ENCODE data around the gene MRPL30. TPM values are rescaled to one million over a fixed set of nuclear protein-coding genes. Genes with fewer than 3 reads are reported as not detected.
"Not testable (repeated sequence)": the region's sequence is repeated elsewhere in the genome, so short reads cannot be mapped to it uniquely, and the experiment has no call there.

Gene MRPL30
- total and polyA plus RNA-seq, 7 donors, result 21.0 to 40.5 (median 36.4) TPM

DNA sequence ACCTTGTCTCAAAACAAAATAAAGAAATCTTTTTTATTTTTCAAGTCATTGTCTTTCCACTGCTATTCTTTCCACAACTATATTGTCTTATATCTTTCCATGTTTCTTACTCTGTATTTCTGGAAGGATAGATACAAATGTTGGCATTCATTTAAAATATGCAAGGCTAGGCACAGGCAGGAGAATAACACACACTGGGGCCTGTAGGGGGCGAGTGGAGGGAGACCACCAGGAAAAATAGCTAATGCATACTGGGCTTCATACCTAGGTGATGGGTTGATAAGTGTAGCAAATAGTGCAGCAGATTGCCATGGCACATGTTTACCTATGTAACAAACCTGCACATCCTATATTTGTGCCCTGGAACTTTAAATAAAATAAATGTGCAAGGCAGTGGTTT, 9.6 kb downstream of the MRPL30 start:
- Histone ChIP-seq H3K9me3 (no peaks in the 10 kb centered on the region), H3K36me3 (peaks cover 3 to 75% (median 14%) of the 10 kb centered on the region in 4 donors), H3K27me3 (no peaks in the 10 kb centered on the region), H3K4me1 (no peaks in the 10 kb centered on the region), H3K4me3 (no peak overlapping the region), H3K27ac (no peak overlapping the region)
- 93 to 96% methylated on average over 1 of the region's 1 CpG for WGBS, 2 donors
- intact Hi-C loops (cut with DNase I), result no loop called here
- no peak for DNase-seq
- TF ChIP-seq POLR2A (IDR thresholded peaks at IDR 0.05) (no peak), EP300 (IDR thresholded peaks at IDR 0.05) (no peak), POLR2AphosphoS5 (IDR thresholded peaks at IDR 0.05) (no peak)
- TF ChIP-seq, protein P1, sequence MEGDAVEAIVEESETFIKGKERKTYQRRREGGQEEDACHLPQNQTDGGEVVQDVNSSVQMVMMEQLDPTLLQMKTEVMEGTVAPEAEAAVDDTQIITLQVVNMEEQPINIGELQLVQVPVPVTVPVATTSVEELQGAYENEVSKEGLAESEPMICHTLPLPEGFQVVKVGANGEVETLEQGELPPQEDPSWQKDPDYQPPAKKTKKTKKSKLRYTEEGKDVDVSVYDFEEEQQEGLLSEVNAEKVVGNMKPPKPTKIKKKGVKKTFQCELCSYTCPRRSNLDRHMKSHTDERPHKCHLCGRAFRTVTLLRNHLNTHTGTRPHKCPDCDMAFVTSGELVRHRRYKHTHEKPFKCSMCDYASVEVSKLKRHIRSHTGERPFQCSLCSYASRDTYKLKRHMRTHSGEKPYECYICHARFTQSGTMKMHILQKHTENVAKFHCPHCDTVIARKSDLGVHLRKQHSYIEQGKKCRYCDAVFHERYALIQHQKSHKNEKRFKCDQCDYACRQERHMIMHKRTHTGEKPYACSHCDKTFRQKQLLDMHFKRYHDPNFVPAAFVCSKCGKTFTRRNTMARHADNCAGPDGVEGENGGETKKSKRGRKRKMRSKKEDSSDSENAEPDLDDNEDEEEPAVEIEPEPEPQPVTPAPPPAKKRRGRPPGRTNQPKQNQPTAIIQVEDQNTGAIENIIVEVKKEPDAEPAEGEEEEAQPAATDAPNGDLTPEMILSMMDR (IDR thresholded peaks at IDR 0.05), result no peak

- intact Hi-C loops (cut with DNase I); H3K27me3 ChIP-seq; H3K27ac ChIP-seq; DNase-seq; H3K4me3 ChIP-seq; H3K9me3 ChIP-seq; H3K4me1 ChIP-seq: not testable (repeated sequence)
- WGBS, 2 donors, result 97 to 98% methylated on average over 4 of the region's 4 CpGs
- peaks cover 3 to 87% (median 24%) of the 10 kb centered on the region in 4 donors for H3K36me3 ChIP-seq
These were observed 11.4 kb downstream of the MRPL30 start for GRCh38 chr2:99192364-99192763.

DNA sequence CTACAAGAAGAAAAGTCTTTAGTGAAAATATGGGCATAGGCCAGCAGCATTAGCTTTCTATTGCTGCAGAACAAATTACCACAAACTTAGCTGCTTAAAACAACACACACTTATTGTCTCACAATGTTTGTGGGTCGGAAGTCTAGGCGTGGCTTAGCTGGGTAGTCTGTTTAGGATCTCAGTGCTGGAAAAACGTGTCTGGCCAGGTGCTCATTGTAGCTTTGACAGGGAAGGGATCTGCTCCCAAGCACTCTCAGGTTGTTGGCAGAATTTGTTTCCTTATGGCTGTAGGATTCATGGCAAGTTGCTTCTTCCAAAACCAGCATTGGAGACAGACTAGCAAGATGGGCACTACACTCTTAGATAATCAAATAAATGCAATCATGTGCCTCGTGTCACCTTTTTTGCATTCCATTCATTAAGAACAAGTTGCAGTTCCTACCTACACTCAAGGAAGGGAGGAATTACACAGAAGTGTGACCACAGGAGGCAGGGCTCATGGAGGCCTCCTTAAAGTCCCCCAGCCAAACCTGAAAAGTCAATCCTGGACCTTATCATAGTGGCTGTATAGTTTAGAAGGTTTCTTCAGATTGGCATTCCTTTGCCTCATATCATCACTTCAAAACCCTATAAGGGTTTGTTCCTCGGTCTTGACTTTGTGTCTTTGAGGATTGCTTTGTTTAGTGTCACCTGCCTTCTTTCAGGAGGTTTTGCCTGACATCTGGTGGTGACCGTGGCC, 17.3 kb downstream of the MRPL30 start:
- intact Hi-C loops (cut with DNase I), result no loop called here
- Histone ChIP-seq H3K27me3 (no peaks in the 10 kb centered on the region), H3K4me1 (no peaks in the 10 kb centered on the region), H3K4me3 (no peak overlapping the region), H3K9me3 (no peaks in the 10 kb centered on the region), H3K36me3 (peaks cover 0 to 60% (median 16%) of the 10 kb centered on the region in 4 donors), H3K27ac (no peak overlapping the region)
- no peak for DNase-seq
- 47 to 74% methylated on average over 6 of the region's 6 CpGs for WGBS, 2 donors
- TF ChIP-seq, protein P1 (IDR thresholded peaks at IDR 0.05), result no peak
- no peak for TF ChIP-seq POLR2A (IDR thresholded peaks at IDR 0.05)
- no peak for TF ChIP-seq EP300 (IDR thresholded peaks at IDR 0.05)
- no peak for TF ChIP-seq POLR2AphosphoS5 (IDR thresholded peaks at IDR 0.05)

- no peak for TF ChIP-seq POLR2AphosphoS5 (IDR thresholded peaks at IDR 0.05)
- TF ChIP-seq EP300 (IDR thresholded peaks at IDR 0.05), result no peak
- TF ChIP-seq, protein P1 (IDR thresholded peaks at IDR 0.05), result no peak
- TF ChIP-seq POLR2A (IDR thresholded peaks at IDR 0.05), result no peak
These were observed 19.3 kb downstream of the MRPL30 start for GRCh38 chr2:99200076-99200800.

GRCh38 chr2:99201959-99202678, 21.1 kb downstream of the MRPL30 start:
- TF ChIP-seq POLR2A (IDR thresholded peaks at IDR 0.05) (no peak), POLR2AphosphoS5 (IDR thresholded peaks at IDR 0.05) (no peak), EP300 (IDR thresholded peaks at IDR 0.05) (no peak)
- TF ChIP-seq, protein P1 (IDR thresholded peaks at IDR 0.05), result no peak
- Histone ChIP-seq H3K4me1 (no peaks in the 10 kb centered on the region), H3K36me3 (peaks cover 0 to 27% (median 3%) of the 10 kb centered on the region in 4 donors), H3K27me3 (no peaks in the 10 kb centered on the region), H3K9me3 (no peaks in the 10 kb centered on the region), H3K27ac (no peak overlapping the region), H3K4me3 (no peak overlapping the region)
- intact Hi-C loops (cut with DNase I), result no loop called here
- no peak for DNase-seq
- WGBS, 2 donors, result 92 to 93% methylated on average over 4 of the region's 4 CpGs

More at GRCh38 chr2:99200076-99200800, 19.3 kb downstream of the MRPL30 start:
- no peaks in the 10 kb centered on the region for H3K4me1 ChIP-seq
- H3K9me3 ChIP-seq, result no peaks in the 10 kb centered on the region
- peaks cover 0 to 46% (median 16%) of the 10 kb centered on the region in 4 donors for H3K36me3 ChIP-seq
- DNase-seq, result no peak
- WGBS, 2 donors, result 86 to 91% methylated on average over 7 of the region's 7 CpGs
- H3K4me3 ChIP-seq, result no peak overlapping the region
- no peak overlapping the region for H3K27ac ChIP-seq
- H3K27me3 ChIP-seq, result no peaks in the 10 kb centered on the region
- intact Hi-C loops (cut with DNase I), result no loop called here
